Stimulated activated CD4-positive, alpha-beta T cell treated with anti-CD3 and anti-CD28 coated beads, Interleukin-15, amount 100 ng/mL, for 1 hour (primary cell): Measurements from ENCODE around the gene LTBP2.

Experiments used
- DNase-seq, 2 donors: peaks; one replicate each; pipeline ENCODE4 v3.0.0-alpha.2; 2020; ENCODE audit warnings: low read depth in 1 of 2, low spot score in 1 of 2

The LTBP2 gene

DNA sequence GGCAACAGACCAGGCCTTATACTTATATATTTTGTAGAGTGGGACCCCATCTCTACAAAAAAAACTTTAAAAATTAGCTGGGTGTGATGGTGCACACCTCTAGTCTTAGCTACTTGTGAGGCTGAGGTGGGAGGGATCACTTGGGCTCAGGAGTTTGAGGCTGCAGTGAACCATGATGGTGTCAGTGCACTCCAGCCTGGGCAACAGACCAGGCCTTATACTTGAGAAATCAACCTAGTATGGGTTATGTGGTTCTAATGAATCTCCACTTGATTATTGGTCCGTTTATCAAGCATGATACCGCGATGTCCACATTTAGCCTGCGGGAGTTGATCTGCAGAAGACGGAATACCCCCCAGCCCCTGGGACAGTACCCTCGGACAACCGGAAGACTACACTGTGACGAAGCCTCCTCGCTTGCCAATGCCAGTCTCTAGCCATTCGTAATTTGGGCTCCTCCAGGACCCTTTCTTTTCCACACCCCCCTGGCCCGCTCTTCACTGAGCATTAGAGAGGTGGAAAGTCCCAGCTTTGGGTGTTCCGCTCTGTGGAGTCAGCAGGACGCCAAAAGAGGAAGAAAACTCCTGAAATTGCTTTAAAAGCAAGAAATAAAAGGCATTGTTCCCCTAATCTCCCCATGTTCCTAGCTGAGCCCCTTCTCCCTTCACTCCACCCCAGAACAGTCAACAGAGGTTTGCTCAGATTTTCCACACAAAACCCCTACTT, 19.4 kb downstream of the LTBP2 start:
- DNase-seq = no peak

GRCh38 chr14:74591899-74592298, 20.1 kb downstream of the LTBP2 start:
- DNase-seq = no peak

GRCh38 chr14:74591394-74591793, 20.6 kb downstream of the LTBP2 start:
- DNase-seq = no peak

DNA sequence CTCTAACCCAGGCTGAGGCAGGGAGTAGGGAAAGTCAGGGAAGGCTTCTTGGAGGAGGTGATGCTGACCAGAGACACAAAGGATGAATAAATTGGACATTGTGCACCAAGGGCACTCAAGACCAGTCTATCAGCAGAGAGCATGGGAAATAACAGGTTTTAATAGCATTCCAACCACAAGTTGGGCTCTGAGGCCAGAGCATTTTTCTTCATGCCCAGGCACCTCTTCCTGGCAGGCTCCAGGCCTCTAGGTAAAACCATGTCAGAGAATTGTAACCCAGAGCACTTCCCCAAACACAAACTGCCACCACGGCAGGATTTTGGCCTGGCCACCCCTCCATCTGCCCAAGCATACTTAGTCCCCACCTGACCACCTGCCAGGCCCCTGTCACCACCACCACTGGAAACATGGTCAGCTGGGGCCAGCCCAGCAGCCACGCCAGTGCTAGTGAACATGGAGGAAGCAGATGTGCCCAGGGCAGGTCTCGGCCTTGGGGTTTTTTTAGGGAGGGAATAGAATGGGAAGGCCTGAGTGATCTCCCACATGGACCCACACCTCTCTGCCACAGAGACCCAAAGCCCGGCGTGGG, 22.7 kb downstream of the LTBP2 start:
- no peak for DNase-seq

GRCh38 chr14:74587363-74587707, 24.7 kb downstream of the LTBP2 start:
- DNase-seq = no peak

- DNase-seq = no peak
These were observed 25.2 kb downstream of the LTBP2 start for GRCh38 chr14:74586681-74587362.

DNA sequence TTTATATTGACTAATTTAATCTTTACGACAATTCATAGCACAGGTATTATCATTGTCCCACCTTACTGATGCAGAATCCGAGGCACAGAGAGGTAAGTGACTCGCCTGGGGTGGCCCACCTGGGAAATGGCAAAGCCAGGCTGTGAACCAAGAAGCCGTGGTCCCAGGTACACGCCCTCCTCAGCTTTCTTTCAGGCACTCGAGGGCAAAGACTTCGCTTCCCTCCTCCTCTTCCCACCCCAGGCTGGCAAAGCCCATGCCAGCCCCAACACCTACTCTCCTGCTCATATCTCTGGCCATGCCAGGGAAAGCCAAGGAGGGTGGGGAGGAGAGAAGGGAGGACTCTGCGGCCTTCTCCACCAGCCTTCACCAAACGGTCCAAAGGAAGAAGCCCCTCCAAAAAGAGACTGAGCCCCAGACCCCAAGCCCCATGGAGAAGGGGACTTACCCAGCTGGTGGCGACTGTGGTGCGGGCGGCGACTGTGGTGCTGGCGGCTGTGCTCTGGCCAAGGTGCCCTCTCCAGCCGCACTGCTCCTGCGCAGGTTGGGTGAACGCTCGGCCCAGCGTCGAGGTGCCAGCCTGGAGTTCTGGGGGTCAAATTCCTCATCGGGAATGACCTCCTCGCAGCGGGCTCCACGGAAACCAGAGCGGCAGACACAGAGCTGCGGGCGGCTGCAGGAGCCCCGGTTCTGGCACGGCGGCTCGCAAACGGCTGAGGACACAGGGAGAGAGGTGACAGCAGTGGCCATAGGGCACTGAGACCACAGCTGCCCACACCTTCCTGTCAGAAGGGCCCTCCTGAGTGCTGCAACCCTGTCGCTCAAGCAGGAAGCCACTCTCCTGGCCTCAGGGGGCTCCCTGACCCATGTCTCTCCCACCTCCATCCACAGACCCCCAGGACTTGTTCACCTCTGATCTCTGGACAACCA, 26.4 kb downstream of the LTBP2 start:
- no peak for DNase-seq

DNA sequence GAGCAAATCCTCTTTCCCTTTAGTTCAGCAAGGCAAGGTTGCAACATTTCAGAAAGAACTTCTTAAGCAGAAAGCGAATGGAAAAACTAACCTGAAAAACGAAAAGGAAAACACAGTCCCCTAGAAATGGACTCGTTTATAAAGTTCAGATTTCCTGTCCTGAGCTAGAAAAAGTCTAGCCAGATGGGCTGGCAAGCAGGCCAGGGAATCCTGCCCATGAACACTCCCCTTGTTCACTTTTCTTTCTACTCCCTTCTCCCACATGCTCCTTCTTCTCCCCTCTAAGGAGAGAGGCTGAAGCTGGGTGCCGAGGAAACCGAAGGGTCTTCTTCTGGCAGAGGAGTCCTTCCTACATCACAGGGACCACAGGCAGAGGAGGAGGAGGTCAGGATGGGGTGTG, 27.1 kb downstream of the LTBP2 start:
- DNase-seq = no peak

DNA sequence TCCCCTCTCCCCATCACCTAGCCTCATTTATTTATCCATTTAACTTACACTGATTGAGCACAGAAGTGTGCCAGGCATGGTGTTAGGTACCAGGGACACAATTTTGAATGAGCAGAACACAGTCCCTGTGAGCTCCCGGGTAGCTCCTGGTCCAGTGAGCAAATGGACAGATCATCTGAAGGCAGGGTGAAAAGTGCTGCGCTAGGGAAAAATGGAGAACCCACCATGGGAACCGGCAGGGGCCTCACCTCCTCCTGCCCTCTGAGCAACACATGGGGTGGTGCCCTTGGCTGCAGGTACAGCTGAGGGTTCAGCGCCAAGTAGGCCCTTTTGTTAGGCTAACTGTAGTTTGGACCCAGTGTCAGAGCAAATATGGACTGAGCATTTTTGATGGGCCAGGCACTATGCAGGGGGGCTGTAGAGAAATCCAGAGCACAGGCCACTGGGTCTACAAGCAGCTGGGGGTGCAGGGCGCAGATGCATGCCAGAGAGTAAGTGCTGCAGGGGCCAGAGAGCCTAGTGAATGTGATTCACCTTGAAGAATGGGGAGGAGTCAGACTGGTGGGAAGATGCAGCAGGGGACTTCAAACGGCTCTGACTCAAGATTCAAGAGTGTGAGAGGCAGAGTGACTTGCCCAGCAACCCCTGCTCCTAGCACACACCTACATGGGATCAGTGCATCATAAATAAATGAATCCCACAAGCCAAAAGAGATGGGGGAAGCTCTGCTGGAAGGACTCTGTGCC, 28.2 kb downstream of the LTBP2 start:
- DNase-seq = no peak

GRCh38 chr14:74582910-74583581, 29.0 kb downstream of the LTBP2 start:
- no peak for DNase-seq

DNA sequence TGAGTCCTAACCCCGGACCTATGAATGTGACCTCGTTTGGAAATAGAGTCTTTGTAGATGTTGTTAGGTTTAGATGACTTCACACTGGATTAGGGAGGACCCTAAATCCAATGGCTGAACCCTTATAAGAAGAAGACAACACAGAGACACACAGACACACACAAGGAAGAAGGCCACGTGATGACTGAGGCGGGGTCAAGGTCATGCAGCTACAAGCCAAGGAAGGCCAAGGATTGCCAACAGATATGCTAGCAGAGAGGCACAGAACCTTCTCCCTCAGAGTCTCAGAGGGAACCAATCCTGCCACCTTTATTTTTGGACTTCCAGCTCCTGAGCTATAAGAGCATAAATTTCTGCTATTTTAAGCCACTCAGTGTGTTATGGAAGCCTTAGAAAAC, 31.8 kb downstream of the LTBP2 start:
- no peak for DNase-seq

DNA sequence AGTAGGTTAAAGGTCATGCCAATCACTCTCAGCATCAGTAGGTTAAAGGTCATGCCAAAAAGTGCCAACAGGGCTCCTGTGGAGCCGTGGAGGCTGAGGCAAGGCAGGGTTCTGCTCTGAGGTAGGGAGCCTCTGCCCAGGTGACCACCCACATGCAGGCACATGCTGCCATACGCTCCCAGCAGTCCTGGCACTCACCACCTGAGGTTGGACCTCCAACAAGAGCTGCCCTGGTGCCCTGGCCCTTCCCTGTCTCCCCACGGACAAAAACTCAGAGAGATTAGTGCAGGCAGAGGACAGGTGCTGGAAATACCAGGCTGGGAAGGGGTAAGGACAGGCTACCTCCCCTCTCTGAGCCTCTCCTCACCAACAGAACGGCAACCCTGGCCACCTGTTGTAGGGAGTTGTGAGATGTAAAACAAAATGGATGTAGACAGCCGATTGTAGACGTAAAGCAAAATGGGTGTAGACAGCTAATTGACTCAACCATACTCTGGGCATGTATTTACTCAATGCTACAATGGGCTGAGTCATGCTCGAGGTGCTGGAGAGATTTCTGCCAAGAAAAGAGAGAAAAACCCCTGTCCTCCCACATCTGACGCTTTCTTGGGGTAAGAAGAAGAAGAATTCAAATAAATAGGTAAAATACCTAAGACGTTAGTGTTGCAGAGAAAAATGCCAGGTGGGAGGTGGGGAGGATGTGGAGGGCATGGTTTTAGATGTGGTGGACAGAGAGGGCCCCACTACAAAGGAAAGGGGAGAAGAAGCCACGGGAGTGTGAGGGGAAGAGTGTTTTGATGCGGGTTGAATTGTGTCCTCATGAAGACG, 32.4 kb downstream of the LTBP2 start:
- DNase-seq = no peak

DNA sequence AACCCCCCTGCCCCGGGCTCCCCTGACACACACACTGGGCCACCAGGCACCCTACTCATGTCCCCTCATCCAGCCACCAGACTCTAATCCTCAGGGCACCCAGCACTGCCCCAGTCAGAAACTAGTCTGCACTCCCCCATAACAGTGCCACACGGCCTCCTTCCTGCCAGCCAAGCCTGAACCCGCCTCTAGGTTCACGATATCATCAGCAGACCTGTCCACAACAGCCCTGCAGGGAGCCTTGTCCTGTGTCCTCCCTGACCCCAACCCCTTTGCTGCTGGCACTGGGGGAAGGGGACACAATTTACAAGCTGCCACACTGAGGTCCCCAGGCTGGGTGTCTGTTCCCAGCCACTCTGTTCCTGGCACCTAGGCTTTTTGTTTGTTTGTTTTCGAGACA, 33.6 kb downstream of the LTBP2 start:
- no peak for DNase-seq

DNA sequence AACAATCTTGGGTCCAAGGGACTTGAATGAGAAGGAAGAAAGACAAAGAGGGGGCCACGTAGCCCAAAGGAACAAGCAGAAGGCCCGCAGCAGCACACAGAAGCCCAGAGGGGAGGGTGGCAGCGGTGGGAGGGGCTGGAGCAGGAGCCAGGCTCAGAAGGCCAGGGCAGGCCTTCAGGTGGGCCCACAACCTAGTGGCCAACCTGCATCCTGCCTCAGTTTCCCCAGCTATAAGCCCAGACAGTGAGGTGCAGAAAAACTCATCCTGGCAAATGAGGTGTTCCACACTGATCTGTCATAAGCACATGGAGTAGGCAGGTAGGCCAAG, 34.1 kb downstream of the LTBP2 start:
- no peak for DNase-seq

DNA sequence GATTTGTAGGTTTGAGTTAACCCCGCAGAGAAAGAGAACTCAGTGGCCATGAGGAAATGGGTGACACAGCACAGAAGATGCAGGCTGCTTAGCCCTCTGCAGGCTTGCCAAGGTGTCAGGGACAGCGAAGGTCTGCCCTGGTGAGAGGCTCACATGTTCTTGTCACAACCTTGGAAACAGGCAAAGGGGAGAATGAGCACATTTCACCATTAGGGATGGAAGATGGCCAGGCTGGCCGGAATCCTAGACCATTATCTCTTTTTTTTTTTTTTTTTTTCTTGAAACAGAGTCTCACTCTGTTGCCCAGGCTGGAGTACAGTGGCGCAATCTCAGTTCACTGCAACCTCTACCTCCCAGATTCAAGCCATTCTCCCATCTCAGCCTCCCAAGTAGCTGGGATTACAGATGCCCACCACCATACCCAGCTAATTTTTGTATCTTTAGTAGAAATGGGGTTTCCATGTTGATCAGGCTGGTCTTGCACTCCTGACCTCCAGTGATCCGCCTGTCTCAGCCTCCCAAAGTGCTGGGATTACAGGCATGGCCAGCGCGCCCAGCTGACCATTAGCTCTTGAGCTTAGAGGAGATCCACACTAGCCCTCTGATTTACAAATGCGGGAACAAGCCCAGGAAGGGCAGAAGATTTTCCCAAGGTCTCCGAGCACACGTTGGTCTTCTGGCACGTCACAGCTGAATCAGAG, 34.6 kb downstream of the LTBP2 start:
- no peak for DNase-seq

- no peak for DNase-seq
These were observed 36.1 kb downstream of the LTBP2 start for GRCh38 chr14:74575936-74576335.

DNA sequence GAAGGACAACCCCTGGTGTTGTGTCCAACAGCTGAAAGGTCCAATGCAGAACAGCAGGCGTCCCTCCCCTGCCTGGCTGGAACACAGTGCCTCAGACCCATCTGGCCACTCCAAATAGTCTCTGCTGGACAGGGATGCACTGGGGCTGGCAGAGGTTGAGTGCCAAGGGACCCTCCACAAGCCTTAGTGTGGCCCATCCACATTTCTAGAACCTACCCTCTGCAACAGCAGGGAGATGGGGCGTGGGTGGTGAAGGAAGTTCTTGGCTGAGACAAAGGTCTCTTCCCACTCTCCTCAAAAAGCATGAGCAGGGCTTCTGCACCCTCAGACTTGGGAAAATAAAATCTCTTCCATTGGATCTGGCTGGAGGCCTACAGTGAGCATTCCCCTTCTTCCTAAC, 36.5 kb downstream of the LTBP2 start:
- DNase-seq = no peak

DNA sequence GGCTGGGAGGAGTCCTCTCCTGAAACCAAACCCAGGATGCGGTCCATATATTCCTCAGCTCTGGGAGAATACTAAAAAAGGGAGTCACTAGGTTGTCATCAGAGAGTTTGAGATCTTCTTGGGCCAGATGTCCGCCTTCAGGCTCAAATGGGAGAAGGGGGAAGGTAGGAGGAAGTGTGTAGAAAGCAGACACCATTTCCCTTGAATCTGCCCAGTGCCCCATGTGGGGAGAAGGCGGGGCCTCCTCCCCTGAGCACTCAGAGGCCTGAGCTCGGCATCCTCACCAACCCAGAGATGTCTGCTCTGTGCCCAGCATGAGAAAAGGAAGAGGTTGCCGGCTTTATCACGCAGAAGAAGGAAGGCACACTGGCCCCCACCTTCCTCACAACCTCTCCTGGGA, 37.3 kb downstream of the LTBP2 start:
- DNase-seq = no peak

- no peak for DNase-seq
These were observed 38.0 kb downstream of the LTBP2 start for GRCh38 chr14:74574090-74574433.
